Epidermal melanocyte (primary cell): ENCODE data around the gene ALPP.
"Not testable (repeated sequence)": the region's sequence is repeated elsewhere in the genome, so short reads cannot be mapped to it uniquely, and the experiment has no call there.

Experiments used
- DNase-seq: peaks from one replicate; pipeline ENCODE4 v3.0.0; 2011; ENCODE audit warnings: low spot score; ENCODE audit not compliant: insufficient read length

ALPP gene

DNA sequence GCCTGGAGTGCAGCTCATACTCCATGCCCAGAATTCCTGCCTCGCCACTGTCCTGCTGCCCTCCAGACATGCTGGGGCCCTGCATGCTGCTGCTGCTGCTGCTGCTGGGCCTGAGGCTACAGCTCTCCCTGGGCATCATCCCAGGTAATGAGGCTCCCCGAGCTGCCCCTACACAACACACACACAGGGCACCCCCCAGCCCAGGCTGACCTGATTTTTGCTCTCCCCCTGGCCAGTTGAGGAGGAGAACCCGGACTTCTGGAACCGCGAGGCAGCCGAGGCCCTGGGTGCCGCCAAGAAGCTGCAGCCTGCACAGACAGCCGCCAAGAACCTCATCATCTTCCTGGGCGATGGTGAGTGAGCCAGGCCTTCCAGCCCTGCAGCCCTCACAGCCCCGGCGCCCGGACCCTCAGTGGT is at the start of gene ALPP:
TSS of gene ALPP (plus strand) at position 17 of the 417 bp plus-strand sequence. CDS start at position 69, 52 bp downstream.
- peak; percentile 4 for DNase-seq

DNA sequence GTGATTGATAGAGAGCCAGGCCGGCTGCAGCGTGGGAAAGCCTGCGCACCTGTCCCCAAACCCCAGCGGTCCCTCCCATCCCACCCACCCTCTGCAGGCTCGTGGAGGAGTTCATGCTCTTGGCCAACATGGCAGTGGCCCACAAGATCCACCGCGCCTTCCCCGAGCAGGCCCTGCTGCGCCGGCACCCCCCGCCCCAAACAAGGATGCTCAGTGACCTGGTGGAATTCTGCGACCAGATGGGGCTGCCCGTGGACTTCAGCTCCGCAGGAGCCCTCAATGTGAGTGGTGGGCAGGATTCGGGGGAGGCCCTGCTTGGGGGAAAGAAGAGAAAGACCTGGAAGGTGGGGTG is 48.9 kb upstream of the ALPP start:
- DNase-seq, result no peak

DNA sequence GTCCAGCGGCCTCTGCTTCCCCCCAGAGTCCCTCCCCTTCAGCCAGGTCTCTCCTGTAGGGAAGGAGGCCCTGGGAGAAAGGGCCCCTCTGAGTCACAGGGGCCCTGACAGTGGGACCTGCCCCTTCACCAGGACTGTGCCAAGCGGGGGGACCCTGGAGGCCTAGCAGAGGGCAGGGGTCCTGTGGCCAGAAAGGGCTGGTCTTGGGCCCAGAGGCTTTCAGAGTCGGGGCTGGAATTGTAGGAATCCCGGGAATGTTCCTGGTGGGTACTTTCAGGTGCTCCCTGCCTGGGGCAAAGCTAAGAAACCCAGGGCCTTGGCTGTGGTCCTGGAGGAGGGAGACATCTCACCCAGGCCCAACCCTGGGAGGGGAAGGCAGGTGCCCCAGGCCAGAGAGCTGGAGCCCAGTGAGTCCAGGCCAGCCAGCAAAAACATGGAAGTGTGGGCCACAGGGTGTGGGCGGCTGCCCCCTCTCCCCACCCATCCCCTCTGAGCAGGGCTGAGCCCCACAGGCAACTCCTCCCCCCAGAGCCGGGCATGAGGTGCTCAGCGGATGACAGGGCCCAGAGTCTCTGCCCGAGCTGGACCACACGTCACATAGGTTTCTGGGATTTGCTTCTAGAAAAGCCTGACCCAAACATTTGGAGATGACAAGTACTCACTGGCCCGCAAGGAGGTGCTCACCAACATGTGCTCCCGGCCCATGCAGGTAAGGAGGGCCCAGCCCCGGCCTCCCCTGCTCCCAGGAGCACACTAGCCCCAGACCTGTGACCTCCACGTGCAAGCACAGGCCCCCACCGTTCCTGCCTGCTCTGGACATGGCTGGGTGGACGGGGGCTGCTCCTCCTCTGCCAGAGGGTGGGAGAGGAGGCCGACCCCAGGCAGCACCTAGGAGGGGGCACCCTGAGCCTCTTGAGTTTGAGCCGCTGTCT is 48.2 kb upstream of the ALPP start:
- no peak for DNase-seq

DNA sequence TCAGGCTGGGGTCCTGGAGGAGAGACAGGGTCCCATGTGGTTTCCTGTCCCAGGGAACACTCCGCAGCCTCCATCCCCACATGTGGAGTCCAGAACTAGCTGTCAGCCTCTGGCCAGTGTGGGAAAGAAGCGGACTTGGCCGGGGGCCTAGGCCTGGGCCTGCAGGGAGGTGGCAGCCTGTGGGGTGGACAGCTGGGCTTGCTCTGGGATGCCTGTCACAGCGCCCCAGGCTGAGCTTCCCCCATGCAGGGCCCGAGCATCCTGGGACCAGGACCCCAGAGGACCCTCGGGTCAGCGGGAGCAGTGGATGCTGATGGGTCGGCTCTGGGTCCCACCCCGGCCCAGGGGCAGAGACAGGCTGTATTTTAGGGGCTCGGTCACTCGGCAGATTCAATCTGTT is 47.5 kb upstream of the ALPP start:
- not testable (repeated sequence) for DNase-seq

DNA sequence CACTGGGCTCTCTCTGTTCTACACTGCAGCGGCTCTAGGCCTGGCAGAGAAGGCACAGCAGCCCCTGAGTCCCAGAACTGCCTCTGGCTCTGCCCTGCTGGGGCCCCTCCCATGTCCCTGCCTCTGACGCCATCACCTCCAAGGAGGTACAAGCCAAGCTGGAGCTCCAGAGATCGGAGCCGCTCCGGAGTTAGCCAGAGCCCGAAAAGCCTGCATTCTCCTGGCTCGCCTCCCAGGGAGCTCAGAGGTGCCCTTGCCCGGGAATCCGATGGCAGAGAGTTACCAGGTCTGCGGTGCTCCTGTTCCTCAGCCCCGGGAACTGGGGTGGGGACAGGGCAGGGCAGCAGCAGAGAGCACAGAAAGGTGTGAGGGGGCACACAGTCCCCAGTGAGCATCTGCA is 46.9 kb upstream of the ALPP start:
- DNase-seq, result not testable (repeated sequence)

DNA sequence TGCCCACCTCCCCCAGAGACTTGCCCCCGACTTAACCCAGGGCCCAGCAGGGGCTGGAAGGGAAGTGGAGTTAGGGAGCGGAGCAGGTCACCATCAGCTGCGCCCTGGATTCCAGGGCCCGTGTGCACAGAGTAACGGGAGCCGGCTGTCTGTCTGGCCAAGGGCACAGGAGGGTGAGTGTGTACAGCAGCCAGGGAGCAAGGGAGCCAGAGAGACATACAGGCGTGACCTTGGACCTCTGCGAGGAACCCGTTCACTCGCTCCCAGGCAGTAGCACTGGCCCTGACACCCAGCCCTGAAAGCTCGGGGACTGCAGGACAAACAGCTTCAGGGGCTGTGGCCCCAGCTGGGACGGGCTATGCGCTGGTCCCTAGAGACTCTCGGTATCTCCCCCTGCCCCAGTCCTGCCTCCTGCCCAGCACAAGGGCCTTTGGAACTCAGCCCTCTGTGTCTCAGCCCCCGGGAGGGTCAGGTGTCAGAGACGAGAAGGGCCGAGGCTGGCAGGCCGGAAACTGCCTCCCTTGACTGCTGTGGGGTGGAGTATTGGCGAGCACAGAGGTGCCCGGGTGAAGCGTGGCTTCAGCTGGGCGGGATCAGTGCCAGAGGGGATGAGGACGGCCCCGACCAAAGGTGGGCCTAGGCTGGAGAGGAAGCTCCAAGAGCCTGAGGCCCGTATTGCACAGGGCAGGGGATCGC is 46.2 kb upstream of the ALPP start:
- DNase-seq, result not testable (repeated sequence)

DNA sequence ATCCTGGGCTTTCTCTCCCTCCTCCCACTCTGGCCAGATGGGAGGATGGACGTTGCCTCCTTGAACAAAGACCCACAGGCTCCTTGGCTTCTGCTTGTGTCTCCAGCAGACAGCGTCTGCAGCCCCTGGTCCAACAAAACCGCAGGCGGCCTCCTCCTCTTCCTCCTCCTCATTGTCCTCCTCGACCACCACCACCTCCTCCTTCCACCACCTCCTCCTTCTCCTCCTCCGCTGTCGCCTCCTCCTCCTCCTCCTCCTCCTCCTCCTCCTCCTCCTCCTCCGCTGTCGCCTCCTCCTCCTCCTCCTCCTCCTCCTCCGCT is 45.7 kb upstream of the ALPP start:
- no peak for DNase-seq

DNA sequence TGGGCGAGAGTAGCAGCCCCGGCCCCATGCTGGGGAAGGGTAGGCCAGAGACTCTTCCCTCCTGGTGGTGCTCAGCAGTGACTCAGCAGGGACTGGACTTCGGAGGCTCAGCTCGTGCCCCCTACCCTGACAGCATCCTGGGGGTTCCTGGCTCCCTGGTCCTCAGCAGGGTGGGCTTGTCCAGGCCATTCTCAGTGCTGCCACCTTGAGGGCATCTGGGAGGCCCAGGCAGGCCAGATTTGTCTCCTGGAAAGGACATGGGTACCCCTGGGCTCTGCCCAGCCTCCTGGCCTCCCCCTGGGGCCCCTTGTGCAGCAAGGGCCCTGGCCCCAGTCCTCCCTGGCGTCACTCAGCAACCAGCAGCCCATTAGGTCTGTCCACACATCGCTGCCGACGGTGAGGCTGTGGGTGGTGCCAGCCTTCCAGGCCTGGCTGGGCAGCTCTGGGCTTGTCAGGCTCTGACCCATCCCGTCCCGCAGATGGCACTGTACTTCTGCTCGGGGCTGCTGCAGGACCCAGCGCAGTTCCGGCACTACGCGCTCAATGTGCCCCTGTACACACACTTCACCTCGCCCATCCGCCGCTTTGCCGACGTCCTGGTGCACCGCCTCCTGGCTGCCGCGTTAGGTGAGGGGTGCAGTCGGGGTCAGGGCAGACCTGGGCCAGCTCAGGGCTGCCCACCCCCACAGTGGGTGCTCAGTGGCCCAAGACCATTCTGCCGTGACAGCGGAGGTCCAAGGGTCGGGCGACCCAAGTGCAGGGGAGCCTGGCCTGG is 45.0 kb upstream of the ALPP start:
- no peak for DNase-seq

DNA sequence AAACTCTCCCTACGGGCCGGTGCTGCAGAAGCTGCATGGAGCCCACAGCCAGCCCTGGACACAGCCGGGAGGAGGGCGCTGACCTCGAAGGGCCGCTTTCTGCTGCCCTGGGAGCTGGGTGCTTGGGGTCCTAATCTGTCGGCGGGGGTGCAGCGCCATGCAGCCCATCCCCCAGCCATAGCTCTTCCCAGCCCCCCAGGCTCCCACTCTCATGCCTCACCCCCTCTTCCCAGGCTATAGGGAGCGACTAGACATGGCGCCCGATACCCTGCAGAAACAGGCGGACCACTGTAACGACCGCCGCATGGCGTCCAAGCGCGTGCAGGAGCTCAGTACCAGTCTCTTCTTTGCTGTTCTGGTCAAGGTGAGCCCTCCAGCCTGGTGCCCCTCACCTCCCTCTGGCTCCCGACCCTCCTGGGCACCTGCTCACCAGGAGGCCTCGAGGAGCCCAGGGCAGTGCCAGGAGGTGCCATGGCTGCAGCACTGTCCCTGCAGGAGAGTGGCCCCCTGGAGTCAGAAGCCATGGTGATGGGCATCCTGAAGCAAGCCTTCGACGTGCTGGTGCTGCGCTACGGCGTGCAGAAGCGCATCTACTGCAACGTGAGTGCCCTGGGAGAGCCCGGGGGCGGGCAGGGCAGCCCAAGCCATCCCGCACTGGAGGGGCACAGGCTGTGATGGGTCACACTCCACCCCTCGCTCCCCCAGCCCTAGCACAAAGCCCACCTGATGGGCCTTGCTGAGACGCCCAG is 44.2 kb upstream of the ALPP start:
- not testable (repeated sequence) for DNase-seq

DNA sequence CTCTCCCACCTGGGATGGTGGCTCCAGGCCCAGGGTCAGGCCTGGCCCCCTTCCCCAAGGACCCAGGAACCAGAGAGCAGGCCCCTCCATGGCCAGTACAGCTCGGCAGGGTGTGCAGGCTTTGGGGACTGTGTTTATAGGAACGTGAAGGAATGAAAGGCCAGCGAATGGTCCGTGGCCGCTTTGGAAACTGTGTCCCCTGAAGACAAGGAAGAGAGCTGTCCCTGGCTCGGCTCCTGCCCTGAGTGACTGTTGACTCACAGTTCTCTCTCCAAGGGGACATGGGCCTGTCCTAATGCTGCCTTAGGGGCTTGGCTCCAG is 43.7 kb upstream of the ALPP start:
- DNase-seq, result not testable (repeated sequence)

DNA sequence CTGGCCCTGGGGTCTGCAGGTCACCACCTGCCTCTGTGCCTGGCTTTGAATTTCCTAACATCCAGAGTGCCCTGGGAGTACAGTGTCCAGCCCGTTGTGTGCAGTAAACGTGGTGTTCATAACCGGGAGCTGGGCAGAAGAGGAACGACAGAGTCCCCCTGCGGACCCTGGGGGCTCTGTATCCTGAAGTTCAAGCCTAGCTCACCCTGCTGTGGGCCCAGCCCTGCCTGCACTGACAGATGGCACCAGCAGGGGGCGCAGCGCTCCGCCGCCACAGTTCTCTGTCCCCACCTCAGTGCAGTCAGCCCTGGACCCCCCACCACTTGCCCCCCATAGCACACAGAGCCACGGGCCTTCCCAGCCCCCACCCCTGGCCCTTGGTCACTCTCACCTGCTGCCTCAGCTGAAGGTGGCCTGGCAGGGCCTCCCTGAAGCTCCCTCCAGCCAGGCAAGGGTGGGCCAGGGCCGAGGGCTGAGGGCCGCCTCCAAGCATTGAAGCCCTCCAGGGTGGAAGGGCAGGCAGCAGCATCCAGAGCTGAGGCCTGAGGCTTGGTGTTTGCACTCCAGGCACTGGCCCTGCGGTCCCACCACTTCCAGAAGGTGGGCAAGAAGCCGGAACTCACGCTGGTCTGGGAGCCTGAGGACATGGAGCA is 43.2 kb upstream of the ALPP start:
- DNase-seq, result not testable (repeated sequence)

DNA sequence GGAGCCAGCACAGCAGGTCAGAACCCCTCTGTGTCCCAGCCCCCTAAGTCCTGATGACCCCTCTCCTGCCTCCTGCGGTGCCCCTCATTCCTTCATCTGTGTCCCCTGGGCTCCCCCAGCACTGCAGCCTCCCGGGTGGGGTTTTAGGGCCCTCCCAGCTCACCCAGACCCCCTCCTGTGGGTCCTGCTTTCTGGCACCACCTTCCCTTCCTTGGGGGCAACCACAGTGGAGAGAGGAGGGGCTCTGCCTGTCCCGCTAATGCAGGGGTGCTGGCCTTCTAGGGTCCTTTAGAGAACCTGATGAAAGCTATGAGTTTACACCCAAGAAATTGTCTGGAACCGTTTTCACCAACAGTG is 42.7 kb upstream of the ALPP start:
- DNase-seq, result no peak

DNA sequence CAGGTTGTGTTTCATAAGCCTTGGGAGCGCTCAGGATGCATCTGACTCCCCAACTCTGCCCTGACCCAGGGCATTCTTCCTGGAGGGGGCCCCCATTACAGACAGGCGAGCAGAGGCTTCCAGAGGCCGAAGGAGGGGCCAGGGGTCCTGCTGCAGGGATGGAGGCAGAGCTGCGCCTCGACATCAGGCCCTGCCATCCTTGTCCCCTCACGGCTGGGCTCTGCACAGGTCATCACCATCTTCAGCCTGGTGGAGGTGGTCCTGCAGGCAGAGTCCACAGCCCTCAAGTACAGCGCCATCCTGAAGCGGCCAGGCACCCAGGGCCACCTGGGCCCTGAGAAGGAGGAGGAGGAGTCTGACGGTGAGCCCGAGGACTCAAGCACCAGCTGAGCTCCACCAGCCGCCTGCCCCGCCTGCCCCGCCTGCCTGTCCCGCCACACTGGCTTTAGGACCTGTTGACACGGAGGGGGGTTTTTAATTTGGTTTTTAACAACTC is 42.3 kb upstream of the ALPP start:
- no peak for DNase-seq

DNA sequence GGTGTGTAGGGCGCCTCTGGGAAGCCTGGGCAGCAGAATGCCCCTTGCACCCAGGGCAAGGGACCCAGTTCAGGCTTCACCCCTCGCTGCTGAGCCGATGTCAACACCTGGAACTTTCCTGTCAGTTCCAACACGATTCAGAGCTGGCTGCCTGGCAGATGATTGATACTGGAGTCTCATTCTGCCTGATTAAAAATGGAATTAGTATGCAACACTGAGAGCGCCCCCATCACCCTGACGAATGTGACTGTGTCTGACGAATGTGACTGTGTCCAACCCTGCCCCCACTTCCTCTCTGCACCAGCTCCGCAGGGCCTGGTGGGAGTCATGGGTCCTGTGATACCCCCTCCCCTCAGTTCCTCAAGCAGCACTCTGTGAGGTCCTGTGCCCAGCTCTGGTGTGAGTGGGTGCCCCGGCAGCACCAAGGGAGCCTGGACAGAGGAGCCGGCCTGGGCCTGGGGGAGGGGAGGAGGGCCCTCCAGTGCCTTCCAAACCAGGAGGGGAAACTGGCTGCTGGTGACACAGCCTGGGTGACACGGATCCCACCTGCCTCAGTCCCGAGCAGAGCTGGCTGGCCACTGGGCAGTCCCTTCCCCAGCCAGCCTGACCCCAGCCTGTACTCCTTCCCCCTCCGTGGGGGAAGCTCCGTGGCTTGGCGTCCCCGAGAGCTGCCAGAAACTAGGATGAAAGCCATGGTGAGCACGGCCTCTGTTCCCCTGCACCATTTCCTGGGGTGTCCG is 41.4 kb upstream of the ALPP start:
- DNase-seq, result no peak

DNA sequence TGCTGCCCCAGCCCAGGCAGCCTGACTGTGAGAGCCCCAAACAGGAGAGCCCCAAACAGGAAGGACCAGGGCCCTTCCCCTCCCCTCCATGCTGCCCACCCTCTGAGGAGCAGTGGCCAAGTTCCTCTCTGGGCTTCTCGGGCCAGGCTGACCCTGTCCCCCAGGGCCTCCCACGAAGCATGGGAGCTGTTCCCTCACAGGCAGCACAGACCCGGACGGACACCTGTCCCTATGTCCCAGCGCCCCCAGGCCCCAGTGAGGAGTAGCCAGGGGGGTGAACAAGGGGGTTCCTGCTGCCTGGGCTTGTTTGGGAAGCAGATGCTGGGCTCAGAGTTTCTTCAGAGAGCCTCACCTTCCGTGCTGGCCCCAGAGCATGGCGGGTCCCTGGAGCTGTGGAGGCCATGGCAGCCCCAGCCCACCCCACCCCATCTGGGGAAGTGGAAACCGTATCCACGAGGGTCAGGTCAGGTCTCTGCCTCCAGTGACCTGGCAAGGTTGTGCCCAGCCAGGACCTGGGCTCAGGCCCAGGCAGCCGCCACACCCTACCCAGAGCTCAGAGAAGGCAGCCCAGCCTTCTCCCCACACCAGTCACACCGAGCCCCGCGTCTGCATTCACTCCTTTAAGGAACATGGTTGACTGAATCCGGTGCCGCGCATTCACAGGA is 40.3 kb upstream of the ALPP start:
- not testable (repeated sequence) for DNase-seq

DNA sequence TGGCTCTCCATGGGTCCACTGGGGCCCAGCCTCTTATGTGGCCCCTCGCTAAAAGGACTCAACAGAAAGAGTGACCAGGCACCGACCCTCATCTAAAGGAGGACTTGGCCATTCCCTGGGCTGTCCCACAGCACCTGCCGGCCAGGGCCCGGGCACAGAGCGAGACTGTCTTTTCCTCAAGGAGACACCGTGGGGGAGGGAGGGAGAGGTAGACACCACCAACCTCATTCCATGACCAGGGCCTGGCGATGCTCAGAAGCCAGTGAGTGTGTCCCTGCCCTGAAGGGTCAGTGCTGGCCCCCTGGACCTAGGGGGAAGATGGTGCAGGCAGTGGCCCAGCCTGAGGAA is 39.8 kb upstream of the ALPP start:
- no peak for DNase-seq

DNA sequence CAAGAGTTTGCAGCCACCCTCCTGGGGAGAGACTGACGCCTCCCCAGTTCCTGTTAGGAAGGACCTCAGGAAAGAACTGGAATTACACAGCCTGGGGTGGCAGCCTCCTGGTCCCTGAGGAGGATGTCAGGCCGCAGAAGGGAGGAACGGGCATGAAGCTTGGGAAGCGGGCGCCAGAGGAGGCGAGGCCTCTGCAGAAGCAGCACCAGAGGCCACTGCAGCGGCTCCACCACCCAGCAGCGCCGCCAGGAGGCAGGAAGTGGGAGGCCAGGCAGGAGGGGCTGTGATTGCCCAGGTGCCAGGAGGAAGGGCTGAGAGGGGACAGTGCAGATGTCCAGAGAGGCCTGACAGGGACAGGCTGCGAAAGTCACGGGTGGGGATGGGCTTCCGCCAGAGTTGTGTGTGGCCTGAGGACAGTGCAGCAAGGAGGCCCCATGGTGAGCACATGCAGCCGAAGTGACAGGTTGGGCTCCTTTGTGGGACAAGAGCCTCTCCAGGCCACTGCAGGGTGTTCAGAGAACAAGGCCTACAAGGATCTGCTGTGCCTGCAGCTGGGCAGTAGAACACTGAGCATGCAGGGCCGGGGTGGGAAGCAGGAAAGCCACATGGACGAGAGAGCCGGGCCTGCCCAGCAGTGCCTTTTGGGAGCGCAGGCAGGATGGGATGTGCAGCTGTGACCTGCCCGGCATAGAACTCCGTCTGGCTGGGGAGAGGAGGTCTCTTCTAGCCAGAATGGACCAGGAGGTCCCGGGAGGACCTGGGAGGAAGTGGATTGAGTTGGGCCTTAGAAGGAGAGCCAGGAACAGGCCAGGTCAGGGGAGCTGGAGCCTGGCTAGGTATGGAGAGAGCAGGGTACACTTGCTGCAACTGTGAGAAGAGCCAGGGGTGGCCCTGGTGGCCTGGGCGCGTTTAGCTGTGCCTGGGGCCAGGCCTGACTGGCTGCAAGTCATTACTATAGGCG is 39.1 kb upstream of the ALPP start:
- DNase-seq, result no peak

DNA sequence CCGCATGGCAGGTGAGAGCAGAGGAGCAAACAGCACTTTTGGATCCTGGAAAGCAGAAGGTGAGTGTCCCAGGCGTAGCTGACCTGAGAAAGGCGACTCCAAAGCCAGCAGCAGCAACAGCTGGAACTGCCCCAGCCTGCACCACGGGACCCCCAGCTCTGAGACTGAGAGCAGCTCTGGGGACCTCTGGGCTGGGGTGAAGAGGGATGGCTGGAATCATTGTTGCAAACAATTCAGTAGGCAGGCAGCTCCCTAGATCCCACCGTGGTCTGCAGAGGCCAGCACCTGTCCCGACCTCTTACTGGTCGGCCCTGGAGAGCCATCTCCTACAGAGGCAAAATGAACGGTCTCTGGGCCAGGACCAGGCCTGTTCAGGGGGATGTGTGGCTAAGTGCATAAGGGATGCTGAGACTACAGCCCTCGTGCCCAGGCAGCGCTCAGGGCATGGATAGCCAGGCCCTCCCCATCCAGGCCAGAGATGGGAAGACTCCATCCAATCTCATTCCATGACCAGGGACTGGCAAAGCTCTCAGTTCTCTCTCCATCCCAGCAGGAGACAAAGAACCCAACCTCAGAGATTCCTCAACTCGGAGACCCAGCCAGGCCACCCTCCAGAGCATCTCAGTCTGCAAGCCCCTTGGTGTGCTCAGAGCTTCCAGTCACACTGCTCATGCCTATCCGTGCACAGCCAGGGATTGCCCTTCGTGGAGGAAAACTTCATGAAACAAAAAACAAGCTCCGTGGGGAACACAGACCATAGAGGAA is 38.2 kb upstream of the ALPP start:
- no peak for DNase-seq
